ENCODE results near the gene CFAP47.

CFAP47 gene, protein sequence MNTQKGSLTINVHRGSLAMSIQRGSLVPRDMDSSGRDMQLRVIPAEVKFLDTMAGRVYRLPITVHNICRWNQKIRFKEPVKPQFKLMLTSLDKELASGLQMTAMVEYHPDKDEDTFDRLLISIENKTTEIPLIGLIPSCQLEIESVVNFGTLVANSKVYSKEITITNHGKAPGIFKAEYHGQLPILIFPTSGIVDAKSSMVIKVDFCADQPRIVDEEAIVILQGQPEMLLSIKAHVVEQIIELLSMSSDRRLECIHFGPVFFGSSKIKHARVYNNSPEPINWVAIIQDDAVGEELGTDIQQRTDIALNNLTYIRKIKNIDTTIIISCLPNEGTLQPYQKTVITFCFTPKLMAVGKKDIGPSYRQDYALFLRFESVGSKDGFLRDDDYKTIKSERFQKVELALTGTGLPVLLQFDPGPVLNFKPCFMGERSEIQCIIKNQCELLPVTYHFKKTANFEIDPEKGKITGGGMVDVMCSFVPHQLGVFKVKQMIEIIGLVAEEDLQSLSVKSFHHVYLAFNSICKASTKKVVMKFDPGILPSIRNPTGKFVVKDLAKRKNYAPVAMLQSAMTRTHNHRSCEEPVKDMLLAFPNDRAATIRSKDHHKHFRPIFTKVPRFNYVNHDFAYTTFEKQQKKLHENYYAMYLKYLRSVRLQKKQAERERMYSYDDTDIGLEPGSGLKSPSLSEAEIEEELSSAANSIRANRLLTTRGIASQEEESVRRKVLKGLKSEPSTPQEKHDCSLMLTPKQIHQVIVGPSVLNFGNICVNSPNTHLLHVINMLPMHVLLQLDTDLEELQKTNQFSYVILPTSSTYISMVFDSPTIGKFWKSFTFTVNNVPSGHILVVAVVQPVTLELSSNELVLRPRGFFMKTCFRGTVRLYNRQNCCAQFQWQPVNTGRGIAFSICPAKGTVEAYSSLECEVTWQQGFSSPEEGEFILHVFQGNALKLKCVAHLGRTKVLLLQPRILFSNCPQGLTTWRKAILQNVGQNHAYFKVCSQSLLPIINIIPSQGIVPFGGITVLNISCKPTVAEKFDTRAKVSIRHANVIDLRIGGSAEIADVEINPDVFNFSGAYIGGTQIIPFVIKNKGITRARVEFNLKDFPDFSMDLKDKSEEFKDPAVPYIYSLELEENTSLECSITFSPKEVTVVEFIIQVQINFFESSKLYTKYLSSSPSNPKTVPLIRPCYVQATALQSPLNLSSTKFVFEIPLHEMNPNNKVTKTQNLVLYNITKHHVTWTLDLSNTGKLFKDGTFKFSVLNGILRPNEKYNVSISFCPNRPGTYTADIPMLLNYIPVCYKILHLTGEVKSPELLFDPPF (N-terminal part only)

GRCh38 chrX:35919536-35920309, at the start of gene CFAP47:
CFAP47 (plus strand) TSS chrX:35919734; CDS start chrX:35919800, 66 bp downstream.
- TF ChIP-seq, protein P1, sequence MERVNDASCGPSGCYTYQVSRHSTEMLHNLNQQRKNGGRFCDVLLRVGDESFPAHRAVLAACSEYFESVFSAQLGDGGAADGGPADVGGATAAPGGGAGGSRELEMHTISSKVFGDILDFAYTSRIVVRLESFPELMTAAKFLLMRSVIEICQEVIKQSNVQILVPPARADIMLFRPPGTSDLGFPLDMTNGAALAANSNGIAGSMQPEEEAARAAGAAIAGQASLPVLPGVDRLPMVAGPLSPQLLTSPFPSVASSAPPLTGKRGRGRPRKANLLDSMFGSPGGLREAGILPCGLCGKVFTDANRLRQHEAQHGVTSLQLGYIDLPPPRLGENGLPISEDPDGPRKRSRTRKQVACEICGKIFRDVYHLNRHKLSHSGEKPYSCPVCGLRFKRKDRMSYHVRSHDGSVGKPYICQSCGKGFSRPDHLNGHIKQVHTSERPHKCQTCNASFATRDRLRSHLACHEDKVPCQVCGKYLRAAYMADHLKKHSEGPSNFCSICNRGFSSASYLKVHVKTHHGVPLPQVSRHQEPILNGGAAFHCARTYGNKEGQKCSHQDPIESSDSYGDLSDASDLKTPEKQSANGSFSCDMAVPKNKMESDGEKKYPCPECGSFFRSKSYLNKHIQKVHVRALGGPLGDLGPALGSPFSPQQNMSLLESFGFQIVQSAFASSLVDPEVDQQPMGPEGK (CRISPR knock-in tag; IDR thresholded peaks at IDR 0.05; ENCODE audit: borderline replicate concordance) = no peak
- TF ChIP-seq ZNF8 (CRISPR knock-in tag; IDR thresholded peaks at IDR 0.05) = no peak
- no peak for ATAC-seq

GRCh38 chrX:35880601-35881000, 38.9 kb upstream of the CFAP47 start:
- TF ChIP-seq, protein P2, sequence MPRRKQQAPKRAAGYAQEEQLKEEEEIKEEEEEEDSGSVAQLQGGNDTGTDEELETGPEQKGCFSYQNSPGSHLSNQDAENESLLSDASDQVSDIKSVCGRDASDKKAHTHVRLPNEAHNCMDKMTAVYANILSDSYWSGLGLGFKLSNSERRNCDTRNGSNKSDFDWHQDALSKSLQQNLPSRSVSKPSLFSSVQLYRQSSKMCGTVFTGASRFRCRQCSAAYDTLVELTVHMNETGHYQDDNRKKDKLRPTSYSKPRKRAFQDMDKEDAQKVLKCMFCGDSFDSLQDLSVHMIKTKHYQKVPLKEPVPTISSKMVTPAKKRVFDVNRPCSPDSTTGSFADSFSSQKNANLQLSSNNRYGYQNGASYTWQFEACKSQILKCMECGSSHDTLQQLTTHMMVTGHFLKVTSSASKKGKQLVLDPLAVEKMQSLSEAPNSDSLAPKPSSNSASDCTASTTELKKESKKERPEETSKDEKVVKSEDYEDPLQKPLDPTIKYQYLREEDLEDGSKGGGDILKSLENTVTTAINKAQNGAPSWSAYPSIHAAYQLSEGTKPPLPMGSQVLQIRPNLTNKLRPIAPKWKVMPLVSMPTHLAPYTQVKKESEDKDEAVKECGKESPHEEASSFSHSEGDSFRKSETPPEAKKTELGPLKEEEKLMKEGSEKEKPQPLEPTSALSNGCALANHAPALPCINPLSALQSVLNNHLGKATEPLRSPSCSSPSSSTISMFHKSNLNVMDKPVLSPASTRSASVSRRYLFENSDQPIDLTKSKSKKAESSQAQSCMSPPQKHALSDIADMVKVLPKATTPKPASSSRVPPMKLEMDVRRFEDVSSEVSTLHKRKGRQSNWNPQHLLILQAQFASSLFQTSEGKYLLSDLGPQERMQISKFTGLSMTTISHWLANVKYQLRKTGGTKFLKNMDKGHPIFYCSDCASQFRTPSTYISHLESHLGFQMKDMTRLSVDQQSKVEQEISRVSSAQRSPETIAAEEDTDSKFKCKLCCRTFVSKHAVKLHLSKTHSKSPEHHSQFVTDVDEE (CRISPR knock-in tag; IDR thresholded peaks at IDR 0.05) = no peak
- TF ChIP-seq ZC3H10 (CRISPR knock-in tag; IDR thresholded peaks at IDR 0.05) = no peak
- no peak for TF ChIP-seq PPARA (CRISPR knock-in tag; IDR thresholded peaks at IDR 0.05; ENCODE audit: borderline replicate concordance)
- no peak for TF ChIP-seq ARNTL (CRISPR knock-in tag; IDR thresholded peaks at IDR 0.05; ENCODE audit: borderline replicate concordance, low read depth)
- TF ChIP-seq OSR1 (CRISPR knock-in tag; IDR thresholded peaks at IDR 0.05) = no peak
- no peak for TF ChIP-seq RARB (CRISPR knock-in tag; IDR thresholded peaks at IDR 0.05)
- no peak for TF ChIP-seq POU6F1 (CRISPR knock-in tag; IDR thresholded peaks at IDR 0.05; ENCODE audit: borderline replicate concordance, low read depth)
- no peak for TF ChIP-seq TOX (CRISPR knock-in tag; IDR thresholded peaks at IDR 0.05; ENCODE audit: borderline replicate concordance)
- TF ChIP-seq ZFP30 (CRISPR knock-in tag; IDR thresholded peaks at IDR 0.05) = no peak
- no peak for ATAC-seq

DNA sequence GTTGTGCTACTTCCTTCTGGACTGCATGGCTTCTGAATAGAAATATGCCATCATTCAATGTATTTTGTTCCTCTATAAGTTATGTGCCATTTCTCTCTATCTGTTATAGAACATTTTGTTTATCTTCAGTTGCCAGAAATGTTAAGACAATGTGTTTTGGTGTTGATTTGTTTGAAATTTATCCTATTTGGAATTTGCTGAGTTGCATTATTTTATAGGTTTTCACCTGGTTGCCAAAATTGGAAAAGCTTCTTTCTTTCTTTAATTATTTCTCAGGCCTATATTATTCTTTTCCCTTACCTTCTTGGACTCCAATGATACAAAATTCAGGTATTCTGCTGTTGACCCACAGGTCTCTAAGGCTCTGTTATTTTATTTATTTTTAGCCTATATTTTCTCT, 33.4 kb upstream of the CFAP47 start:
- no peak for ATAC-seq
- TF ChIP-seq SNAI2 (CRISPR knock-in tag; IDR thresholded peaks at IDR 0.05) (no peak), BACH2 (CRISPR knock-in tag; IDR thresholded peaks at IDR 0.05; ENCODE audit: borderline replicate concordance) (no peak), RARB (CRISPR knock-in tag; IDR thresholded peaks at IDR 0.05) (no peak), TCF4 (CRISPR knock-in tag; IDR thresholded peaks at IDR 0.05; ENCODE audit: borderline replicate concordance) (no peak), ESRRG (CRISPR knock-in tag; IDR thresholded peaks at IDR 0.05) (no peak), CREB5 (CRISPR knock-in tag; IDR thresholded peaks at IDR 0.05; ENCODE audit: low read depth) (no peak), TOX (CRISPR knock-in tag; IDR thresholded peaks at IDR 0.05; ENCODE audit: borderline replicate concordance) (no peak), CSDC2 (CRISPR knock-in tag; IDR thresholded peaks at IDR 0.05) (no peak), ZC3H10 (CRISPR knock-in tag; IDR thresholded peaks at IDR 0.05) (no peak), ISL1 (CRISPR knock-in tag; IDR thresholded peaks at IDR 0.05) (no peak), PPARA (CRISPR knock-in tag; IDR thresholded peaks at IDR 0.05; ENCODE audit: borderline replicate concordance) (no peak)
- TF ChIP-seq, protein P2 (CRISPR knock-in tag; IDR thresholded peaks at IDR 0.05) = no peak
- TF ChIP-seq, protein P1 (CRISPR knock-in tag; IDR thresholded peaks at IDR 0.05; ENCODE audit: borderline replicate concordance) = no peak

Data from SK-N-SH treated with all-trans-retinoic acid at 6 μM for 48 hours (cell line).